ENCODE results near the gene LAYN.

The LAYN gene

GRCh38 chr11:111512296-111513239 lies 28.0 kb upstream of the LAYN start, which contains the start of gene BTG4:
BTG4 (minus strand) TSS chr11:111512386; CDS start chr11:111498776, 13,610 bp downstream.
- peak; percentile 26 for DNase-seq (ENCODE audit: low read depth)
- TF ChIP-seq CTCF (conservative IDR thresholded peaks at IDR 0.05; ENCODE audit: low read length): no peak
- peak within 1 kb of the TSS; percentile 55 for H3K4me3 ChIP-seq (ENCODE audit: low read length)

GRCh38 chr11:111513240-111513605 lies 27.3 kb upstream of the LAYN start:
- no peak for DNase-seq (ENCODE audit: low read depth)
- H3K4me3 ChIP-seq (ENCODE audit: low read length): peak overlapping the region; percentile 55
- no peak for TF ChIP-seq CTCF (conservative IDR thresholded peaks at IDR 0.05; ENCODE audit: low read length)

- TF ChIP-seq CTCF (conservative IDR thresholded peaks at IDR 0.05; ENCODE audit: low read length): peak; percentile 26
Observed at GRCh38 chr11:111514216-111515031, 26.1 kb upstream of the LAYN start, which contains the start of gene HOATZ. HOATZ (plus strand) TSS chr11:111514778; CDS start chr11:111514785, 7 bp downstream.

GRCh38 chr11:111515591-111515990 lies 24.9 kb upstream of the LAYN start:
- TF ChIP-seq CTCF (conservative IDR thresholded peaks at IDR 0.05; ENCODE audit: low read length): no peak
- H3K4me3 ChIP-seq (ENCODE audit: low read length): no peak overlapping the region
- DNase-seq (ENCODE audit: low read depth): no peak

More at GRCh38 chr11:111514216-111515031, 26.1 kb upstream of the LAYN start, which contains the start of gene HOATZ:
- H3K4me3 ChIP-seq (ENCODE audit: low read length): peak within 1 kb of the TSS; percentile 28
- DNase-seq (ENCODE audit: low read depth): no peak

GRCh38 chr11:111518668-111519067 lies 21.9 kb upstream of the LAYN start:
- no peak for DNase-seq (ENCODE audit: low read depth)
- H3K4me3 ChIP-seq (ENCODE audit: low read length): no peak overlapping the region
- TF ChIP-seq CTCF (conservative IDR thresholded peaks at IDR 0.05; ENCODE audit: low read length): no peak

- TF ChIP-seq CTCF (conservative IDR thresholded peaks at IDR 0.05; ENCODE audit: low read length): no peak
- no peak overlapping the region for H3K4me3 ChIP-seq (ENCODE audit: low read length)
- peak; percentile 64 for DNase-seq (ENCODE audit: low read depth)
Observed at GRCh38 chr11:111520560-111520959, 20.0 kb upstream of the LAYN start.
